NCI-H2029 (cell line): ENCODE results near the gene VPS33B.
"Not testable (repeated sequence)": the region's sequence is repeated elsewhere in the genome, so short reads cannot be mapped to it uniquely, and the experiment has no call there.

ENCODE experiments used
- DNase-seq: peaks from one replicate; lab custom pipeline; 2025; lab: John Stamatoyannopoulos, UW

Gene VPS33B

DNA sequence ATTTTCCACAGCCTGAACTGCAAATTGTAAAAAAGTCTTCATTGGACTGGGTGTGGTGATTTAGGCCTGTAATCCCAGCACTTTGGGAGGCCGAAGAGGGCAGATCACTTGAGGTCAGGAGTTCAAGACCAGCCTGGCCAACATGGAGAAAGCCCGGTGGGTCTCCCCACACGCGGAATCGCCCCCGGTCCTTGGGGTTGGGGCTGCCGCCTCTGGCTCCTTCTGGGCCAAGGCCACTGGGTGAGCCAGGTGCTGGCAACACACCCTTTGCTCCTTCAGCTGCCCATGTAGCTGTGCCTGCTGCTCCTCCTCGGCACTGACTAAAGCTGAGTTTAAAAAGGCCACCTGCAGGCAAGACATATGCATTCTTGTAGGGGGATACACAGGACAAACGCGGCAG lies 9.4 kb upstream of the VPS33B start:
- DNase-seq = no peak

DNA sequence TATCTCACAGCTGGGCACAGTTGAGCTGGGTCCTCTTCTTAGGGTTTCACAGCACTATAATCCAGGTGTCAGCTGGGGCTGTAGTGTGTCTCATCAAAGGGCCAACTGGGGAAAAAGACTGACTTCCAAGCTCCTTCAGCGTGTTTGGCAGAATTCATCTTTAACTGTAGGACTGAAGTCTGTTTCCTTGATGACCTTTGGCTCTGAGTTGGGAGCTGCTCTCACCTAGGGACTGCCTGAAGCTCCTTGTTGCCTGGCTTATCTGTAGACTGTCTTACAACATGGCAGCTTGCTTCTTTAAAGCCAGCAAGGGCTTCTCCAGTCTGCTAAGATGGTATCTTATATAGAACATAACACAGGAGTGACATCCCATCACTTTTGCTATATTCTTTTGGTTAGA lies 5.3 kb upstream of the VPS33B start:
- DNase-seq = no peak

DNA sequence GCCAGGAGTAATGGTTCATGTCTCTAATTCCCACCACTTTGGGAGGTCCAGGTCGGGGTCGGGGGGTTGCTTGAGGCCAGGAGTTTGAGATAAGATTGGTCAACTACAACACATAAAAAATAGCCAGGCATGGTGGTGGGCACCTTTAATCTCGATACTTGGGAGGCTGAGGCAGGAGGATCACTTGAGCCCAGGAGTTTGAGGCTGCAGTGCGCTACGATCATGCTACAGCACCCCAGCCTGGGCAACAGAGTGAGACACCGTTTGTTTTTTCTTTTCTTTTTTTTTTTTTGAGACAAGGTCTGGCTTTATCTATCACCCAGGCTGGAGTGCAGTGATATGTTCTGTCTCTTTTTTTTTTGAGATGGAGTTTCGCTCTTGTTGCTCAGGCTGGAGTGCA lies 1.3 kb upstream of the VPS33B start:
- DNase-seq = no peak

DNA sequence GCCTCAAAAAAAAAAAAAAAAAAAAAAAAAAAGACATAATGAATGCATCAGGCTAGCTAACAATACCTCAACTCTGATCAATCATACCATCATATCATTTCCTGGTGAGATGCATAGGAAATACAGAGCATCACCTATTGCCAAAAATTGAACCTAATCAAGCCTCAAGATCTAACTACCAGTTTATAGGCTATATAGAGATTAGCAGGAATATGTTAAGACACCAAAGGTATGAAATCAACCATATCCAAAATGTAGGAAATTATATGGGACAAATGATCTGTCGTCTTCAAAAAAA lies 387 bp upstream of the VPS33B start:
- DNase-seq = no peak

DNA sequence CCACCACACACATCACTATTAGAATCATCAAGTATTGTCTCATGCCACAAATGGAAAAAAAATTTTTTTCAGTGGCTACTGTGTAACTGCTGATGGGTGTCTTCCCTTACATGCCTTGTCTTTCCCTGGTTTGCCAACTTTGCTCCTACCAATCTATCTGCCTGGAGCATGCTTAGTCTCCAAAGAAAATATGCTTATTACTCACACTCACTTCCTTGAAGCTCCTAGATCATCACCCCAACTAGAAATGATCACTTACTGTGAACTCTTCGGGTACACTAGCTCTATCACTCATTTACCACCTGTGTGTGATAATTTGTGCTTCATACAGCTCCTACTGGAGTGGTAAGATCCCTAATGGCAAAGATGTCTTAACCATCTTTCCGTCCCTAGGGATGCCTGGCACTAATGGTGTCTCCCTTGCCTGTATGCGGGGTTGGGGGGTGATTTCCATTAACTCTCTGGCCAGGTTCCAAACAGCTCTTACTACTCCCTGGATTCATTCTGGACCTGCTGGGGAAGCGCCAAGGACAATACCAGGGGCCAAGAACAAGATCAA lies 799 bp downstream of the VPS33B start:
- no peak for DNase-seq

DNA sequence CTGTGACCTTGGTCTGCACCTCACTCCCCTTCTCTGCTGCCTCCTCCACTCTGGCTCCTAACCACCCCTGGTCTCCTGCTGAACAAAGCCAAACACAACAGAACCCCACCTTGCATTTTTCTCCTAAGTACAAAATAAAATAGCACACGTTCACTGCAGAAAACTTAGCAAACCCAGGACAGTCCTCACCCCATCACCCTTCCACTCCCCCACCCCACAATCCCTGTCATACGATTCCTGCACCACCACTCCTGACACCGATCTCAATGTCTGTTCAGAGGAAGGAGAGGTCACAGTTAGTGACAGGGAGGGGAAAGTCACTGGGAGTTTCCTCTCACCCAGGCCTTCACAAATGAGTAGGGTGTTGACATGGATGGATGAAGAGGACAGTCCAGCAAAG lies 4.2 kb downstream of the VPS33B start:
- no peak for DNase-seq

DNA sequence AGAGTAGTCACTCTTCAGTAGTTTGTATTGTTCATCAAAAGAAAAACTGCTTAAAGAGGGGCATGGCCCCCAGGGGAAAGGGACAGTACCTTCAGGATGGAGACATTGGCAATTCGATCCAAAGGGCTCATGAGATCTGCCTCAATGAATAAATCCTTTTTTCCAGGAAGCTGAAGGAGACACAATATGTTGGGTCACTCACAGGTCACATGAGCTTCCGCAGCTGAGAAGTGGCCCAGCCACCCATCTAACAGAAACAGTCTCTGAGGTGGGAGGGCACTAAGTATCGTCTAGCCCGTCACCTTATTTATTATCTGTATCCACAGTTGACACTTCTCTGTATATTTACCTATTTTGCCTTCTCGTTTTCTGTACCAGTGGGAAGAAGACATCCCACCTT lies 4.7 kb downstream of the VPS33B start:
- no peak for DNase-seq

DNA sequence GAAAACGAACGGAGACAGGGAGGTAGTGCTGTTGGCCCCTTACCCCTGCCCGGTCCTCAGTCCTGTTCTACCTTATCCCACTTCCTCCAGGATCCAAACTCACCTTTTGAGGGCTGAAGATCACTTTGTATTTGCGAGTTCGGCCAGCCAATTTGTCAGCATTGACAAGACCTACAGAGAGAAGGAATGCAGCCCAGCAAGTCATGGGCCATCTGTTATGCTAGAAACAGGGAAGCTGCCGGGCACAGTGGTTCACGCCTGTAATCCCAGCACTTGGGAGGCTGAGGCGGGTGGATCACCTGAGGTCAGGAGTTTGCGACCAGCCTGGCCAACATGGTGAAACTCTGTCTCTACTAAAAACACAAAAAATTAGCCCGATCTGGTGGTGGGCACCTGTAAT lies 8.7 kb downstream of the VPS33B start:
- not testable (repeated sequence) for DNase-seq

DNA sequence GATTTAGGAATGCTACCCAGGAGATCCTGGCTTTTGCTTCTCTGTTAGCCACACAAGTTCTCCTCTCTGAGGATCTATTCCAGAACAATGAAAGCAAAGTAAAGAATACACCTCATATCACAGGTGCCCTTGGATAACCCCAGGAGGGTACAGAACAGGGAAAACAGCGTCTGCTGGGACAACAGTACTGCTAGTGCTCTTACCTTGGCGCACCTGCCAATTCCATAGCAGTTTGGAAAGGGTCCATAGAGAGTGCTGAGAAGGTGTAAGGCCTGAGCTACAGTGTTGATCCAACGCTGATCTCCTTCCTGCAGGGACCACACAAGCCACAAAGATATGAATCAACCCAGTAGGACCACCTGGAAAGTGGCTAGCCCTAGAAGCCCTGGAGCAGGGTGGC lies 15.1 kb downstream of the VPS33B start:
- DNase-seq = no peak

DNA sequence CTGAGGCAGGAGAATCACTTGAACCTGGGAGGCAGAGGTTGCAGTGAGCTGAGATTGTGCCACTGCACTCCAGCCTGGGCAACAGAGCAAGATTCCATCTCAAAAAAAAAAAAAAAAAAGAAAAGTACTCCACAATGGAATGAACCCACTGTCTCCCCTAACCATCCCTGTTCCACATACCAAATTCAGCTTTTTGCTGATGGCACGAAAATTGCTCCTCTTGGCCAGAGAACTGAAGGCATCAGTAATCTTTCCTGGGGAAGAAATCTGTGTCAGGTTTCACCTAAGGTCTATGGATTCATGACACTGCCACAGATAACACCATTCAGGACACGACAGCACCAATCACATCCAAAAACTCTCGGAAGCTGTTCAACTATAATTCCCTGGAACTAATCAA lies 21.2 kb downstream of the VPS33B start:
- DNase-seq = no peak

DNA sequence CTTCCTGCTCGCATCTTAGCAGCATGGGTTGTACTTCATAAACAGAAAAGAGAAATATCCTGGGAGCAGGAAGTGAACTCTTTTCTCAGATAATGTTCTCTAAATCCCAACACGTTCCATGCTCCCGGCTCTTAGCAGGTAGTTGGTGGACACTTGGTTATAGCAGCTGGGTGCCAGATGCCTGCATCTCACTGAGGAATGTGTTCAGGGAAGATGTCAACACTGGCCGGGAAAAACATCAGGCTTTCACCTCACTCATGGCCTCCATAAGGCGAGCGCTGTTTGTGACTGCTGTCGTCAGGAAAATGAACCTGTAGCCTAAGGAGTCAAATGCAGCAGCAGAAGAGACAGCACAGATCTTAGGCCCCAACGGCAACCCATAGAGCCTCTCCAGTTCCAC lies 23.7 kb downstream of the VPS33B start:
- DNase-seq = no peak

DNA sequence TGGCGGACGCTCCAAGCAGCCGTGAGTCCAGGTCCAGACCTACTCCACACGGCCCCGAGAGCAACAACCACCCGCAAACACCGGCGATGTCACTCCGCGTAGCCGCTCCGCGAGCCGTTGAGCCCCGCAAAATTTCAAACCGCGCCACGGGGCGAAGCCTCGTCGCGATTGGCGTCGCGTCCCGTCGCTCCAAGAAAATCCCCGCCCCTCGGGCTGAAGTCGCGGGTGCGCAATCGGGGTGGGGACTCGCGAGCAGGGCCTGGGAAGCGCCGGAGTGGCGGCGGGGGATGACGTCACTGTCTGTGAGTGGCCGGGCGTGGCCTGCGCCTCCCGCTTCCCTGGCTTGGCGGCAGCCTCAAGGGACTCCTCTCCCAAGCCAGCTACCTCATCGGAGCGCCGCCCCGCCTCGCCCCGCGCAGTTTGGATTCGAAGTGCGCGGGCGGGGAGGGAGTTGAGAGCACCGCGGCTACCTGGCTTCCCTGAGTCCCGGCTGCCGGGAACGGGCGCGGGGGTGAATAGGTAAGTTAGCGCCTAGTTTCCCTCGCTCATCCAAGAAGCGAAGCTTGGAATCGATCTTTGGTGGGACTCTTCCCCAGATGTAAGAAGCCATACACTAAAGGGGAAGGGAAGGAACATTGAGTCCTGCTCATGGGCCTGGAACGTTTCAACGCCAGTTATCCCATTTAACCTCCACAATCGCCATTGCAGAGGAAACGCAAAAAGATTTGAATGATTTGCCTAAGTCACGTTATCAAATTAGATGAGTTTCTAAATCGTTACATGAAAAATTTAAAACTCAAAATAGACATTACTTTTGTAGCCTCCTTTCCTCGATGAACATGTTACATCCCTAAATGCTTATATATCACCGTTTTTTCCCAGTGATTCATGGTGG lies 27.7 kb downstream of the VPS33B start, which contains the start of gene PRC1:
Gene PRC1, minus strand, starts transcription at position 119 of the 895 bp plus-strand sequence. Its CDS starts 118 bp downstream, at position 1.
- DNase-seq = peak; percentile 87

DNA sequence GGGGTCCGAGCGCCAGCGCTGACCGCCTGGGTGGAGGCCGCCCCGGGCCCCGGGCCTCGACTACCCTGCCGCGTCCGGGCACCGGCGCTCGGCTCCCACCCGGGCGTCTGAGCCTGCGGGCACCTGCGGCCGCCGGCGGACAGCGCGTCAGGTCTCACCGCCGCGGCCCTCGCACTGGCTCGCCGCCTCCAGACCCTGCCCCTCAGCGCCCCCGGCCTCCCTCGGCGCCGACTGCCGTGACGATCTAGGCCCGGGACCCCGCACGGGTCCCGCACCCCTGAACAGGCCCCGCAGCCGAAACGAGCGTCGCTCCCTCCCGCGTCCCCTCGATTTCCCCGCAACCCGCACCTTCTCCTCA lies 28.4 kb downstream of the VPS33B start:
- DNase-seq = no peak

DNA sequence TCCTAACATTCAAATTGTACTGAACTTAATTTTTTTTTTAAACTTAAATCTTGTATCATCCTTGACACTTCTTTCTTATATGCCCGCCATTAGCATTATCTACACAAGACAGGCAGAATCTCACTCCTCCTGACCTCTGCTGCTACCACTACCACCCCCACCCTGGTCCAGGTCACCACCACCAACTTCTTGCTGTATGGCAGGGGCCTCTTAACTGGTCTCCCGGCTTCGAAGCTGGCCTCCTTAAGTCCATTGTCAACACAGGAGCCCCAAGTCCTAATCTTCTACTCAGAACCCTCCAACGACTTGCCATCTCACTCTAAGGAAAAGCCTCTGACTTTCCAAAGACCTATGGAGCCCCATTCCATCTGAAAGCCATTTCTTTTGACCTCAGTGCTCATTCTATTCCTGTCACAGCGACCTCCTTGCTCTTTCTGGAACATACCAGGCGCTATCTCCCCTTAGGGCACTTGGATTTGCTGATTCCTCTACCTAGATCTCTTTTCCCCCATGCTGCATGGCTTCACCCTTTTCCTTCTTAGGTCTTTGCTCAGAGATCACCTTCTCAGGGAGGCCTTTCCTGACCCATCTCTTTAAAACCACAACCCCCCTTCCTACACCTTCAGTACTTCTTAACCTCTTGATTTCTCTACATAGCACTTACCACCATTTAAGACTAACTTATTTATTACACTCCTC lies 30.7 kb downstream of the VPS33B start:
- no peak for DNase-seq

DNA sequence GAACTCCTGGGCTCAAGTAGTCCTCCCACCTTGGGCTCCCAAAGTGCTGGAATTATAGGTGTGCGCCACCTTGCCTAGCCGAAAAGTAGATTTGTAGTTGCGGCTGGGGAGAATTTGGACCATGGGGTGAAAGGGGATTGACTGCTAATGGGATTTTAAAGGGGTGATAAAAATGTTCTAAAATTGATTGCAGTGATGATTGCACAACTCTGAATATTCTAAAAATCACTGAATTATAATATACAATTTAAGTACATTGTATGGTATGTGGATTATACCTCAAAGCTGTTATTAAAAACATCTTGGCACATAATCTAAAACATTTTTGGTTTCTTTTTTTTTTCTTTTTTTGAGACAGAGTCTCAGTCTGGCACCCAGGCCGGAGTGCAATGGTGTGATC lies 31.9 kb downstream of the VPS33B start:
- no peak for DNase-seq

DNA sequence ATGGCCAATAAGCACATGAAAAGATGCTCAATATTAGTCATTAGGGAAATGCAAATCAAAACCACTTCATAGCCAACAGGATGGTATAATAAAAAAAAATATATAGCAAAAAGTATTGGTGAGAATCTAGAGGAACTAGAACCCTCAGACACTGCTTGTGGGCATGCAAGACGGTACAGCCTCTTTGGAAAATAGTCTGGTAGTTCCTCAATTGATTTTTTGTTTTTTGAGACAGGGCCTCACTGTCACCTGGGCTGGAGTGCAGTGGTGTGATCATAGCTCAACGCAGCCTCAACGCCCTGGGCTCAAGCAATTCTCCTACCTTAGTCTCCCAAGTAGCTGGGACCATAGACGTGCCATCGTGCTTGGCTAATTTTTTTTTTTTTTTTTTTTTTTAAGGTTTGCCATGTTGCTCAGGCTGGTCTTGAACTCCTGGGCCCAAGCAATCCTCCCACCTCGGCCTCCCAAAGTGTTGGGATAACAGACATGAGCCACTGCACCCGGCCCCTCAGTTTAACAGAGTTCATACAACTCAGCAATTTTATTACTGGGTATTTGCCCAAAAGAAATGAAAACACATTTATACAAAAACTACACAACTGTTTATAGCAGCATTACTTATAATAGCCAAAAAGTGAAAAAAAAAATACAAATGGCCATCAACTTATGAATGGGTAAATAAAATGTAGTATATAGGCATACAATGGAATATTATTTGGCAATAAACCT lies 33.2 kb downstream of the VPS33B start:
- no peak for DNase-seq

DNA sequence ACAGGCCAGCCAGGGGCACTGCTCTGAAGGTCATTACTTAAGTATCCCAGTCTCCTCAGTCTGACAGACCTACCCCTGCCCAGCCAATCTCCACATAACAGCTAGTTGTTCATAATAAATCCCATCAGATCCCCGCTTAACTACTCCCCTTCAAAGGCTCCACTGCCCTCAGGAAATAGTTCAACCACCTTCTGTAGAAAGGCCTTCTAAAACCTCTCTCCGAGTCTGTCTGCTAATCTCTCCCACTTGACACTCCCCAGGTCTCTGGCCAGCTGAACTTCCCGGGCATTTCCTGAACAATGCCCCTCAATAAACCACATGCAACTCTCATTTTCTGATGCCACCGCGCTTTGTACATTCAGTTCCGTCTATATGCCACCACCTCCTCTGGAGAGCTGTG lies 34.1 kb downstream of the VPS33B start:
- no peak for DNase-seq

DNA sequence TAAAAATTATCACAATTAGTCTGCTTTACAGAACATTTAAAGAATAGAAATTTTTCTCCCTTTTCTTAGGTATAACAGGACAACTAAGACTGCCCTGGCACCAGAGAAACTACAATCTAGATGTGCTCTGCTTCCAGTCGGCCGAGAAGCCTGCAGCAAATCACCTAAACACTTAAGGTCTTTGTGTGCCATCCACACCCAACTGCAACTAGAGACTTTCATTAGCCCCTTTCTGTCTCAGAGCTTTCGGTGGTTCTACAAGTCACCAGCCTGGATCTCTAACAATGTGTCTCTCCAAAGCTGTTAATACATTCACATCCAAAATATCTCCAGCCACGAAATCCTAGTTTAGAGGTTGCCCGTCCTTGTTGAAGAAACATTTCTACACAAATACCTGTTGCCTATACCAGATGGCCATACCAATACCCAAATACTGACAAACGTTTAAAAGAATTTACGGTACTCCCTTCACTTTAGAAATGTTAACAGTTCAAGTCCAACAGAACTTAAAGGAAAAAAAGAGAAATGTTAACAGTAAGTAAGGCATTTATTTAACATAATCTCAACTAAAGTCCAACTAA lies 34.7 kb downstream of the VPS33B start:
- DNase-seq = no peak

DNA sequence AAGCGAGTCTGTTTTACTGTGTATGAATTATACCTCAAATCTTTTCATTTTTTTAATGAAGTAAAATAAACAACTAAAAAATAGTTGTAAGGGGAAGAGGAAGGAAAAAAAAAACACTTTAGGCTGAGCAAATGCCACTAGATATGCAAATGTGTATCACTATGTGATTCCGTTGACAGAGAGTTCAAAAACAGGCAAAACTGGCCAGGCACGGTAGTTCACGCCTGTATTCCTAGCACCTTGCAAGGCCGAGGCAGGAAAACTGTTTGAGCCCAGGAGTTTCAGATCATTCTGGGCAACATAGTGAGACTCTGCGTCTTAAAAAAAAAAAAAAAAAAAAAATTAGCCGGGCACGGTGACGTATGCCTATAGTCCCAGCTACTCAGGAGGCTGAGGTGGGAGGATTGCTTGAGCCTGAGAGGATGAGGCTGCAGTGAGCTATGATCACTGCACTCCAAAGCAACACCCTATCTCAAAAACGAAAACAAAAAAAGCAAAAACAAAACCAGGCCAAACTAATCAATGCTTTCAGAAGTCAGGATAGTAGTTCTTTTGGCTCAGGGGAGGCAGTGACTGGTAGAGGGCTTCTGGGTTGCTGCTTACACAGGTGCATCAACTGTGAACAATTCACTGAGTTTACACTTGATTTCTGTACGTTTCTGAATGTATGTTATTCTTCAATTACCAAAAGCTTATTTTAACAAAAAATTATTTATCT lies 35.4 kb downstream of the VPS33B start:
- DNase-seq = no peak

DNA sequence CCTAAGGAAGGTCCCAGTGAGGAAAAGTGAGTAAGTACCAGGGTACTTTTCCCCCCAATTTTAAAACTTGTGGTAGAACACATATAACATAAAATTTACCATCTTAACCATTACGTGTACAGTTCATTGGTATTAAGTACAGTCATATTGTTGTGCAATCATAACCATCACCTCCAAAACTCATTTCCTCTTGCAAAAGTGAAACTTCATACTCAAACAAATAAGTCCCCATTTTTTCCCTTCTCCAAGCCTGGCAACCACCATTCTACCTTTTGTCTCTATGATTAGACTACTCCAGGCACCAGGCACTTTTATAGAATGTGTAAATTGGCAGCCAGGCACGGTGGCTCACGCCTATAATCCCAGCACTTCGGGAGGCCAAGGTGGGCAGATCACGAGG lies 40.3 kb downstream of the VPS33B start:
- DNase-seq = no peak

DNA sequence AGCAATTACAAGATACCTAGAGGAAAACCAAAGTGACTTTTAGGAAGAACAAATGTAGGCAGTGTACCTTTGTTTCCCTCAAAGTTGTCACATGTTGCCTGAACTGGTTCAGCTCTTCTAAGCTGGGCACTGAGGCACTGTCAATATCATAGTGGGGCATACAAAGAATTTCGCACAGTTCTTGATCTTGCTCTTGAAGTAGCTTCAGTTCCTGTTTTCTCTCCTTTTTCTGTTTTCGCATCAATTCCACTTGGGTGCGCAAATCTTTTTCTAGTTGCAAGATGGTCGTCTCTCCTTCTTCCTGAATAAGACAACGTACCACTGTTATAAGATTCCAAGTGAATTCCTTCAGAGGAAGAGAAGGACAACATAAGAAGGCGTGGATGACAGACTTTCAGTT lies 40.7 kb downstream of the VPS33B start:
- DNase-seq = no peak

DNA sequence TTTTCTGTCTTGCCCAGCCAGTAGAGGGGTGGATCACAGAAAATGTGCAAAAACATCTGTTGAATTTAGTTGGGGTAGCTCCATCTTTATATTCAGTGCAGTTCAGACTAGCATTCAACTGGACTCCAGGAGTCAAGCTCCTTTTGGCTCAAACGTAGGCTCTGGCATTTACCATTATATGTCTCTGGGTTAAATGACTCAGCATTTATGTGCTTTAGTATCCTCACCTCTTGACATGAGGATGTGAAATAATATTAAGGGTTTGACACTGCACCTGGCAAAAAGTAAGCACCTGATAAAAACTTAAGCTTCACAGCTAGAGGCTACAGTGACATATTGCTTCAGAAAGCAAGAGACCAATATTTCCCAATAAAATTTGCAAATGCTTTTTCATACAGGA lies 42.8 kb downstream of the VPS33B start:
- no peak for DNase-seq
